Heart left ventricle (tissue), 16 donors: ENCODE measurements around the gene CSNK1E. TPM values are rescaled to one million over a fixed set of nuclear protein-coding genes. Genes with fewer than 3 reads are reported as not detected.
A peak's percentile ranks its signal among the peaks of the same experiment; 100 is the strongest.

ENCODE experiments used
- ATAC-seq, 4 donors: fragments of 200-7000 bp; cut with Tn5 transposase; one replicate each; pipeline ENCODE4 v1.9.1; 2020 to 2022; ENCODE audit warnings: moderate library complexity in 4 of 4, mild to moderate bottlenecking in 3 of 4, moderate number of reproducible peaks in 1 of 4
- DNase-seq, 5 donors: peaks; one replicate each; pipeline ENCODE4 v3.0.0-alpha.2; 2020
- H3K27ac ChIP-seq, 12 donors: fragments of 200-600 bp; sonication (generic) in 4 of 12; one replicate each; pipeline versions ENCODE4 v1.5.0 to v1.8.0; 2016 to 2022; ENCODE audit warnings: mild to moderate bottlenecking in 2 of 12
- H3K27me3 ChIP-seq, 9 donors: fragments of 200-600 bp; sonication (generic) in 2 of 9; one replicate each; pipeline versions ENCODE4 v1.5.1 to v1.8.0; 2016 to 2022; ENCODE audit warnings: mild to moderate bottlenecking in 3 of 9
- H3K36me3 ChIP-seq, 9 donors: fragments of 200-600 bp; sonication (generic) in 2 of 9; one replicate each; pipeline versions ENCODE4 v1.5.0 to v1.8.0; 2018 to 2022; ENCODE audit warnings: mild to moderate bottlenecking in 2 of 9
- H3K4me1 ChIP-seq, 12 donors: fragments of 200-600 bp; sonication (generic) in 4 of 12; one replicate each; pipeline versions ENCODE4 v1.5.0 to v1.8.0; 2016 to 2022; ENCODE audit warnings: mild to moderate bottlenecking in 3 of 12
- H3K4me3 ChIP-seq, 12 donors: fragments of 200-600 bp; sonication (generic) in 4 of 12; one replicate each; pipeline versions ENCODE4 v1.5.0 to v1.8.0; 2017 to 2022; ENCODE audit warnings: mild to moderate bottlenecking in 9 of 12, moderate library complexity in 4 of 12
- H3K9me3 ChIP-seq, 12 donors: fragments of 200-600 bp; sonication (generic) in 4 of 12; one replicate each; pipeline versions ENCODE4 v1.5.0 to v1.8.0; 2016 to 2022; ENCODE audit warnings: mild to moderate bottlenecking in 1 of 12
- CTCF ChIP-seq, 12 donors: fragments of 200-600 bp; sonication (generic) in 4 of 12; IDR thresholded peaks; one replicate each; pipeline versions ENCODE4 v1.5.0 to v1.8.0; 2018 to 2022; ENCODE audit warnings: antibody characterized with exemption in 12 of 12, mild to moderate bottlenecking in 5 of 12
- POLR2A ChIP-seq, 2 donors: fragments of 450-650 bp; IDR thresholded peaks; one replicate each; pipeline ENCODE4 v1.6.1; 2017; ENCODE audit warnings: antibody characterized with exemption in 2 of 2, mild to moderate bottlenecking in 2 of 2, moderate library complexity in 2 of 2
- WGBS, 4 donors: extraction: QIAGEN DNeasy Blood & Tissue Kit in 2 of 4; methylation state at CpG; one replicate each; pipeline versions ENCODE4 v1.1.5 to v1.1.7; 2013 to 2018; 5-methylcytosine and 5-hydroxymethylcytosine counted together
- intact Hi-C, 10 donors: fragments of 100-400 bp; cut with DNase I; formaldehyde crosslinking; loops; one replicate each; pipeline versions ENCODE4 v1.11.1 to v1.14.2; 2022
- polyA plus RNA-seq, 2 donors: library from polyadenylated mRNA; stranded (reverse); fragments of 200-250 nt; gene quantifications; one replicate each; pipeline ENCODE4 v1.2.3, GENCODE V29; 2013
- total RNA-seq, 9 donors: library from RNA; depleted of rRNA in 2 of 9; stranded (reverse); fragments of >200 nt in 2 of 9; fragmentation: NEBNext Ultra II Directional in 3 of 9; extraction: Animal tissue kit (Norgen Biotek cat#: 25700) in 3 of 9; gene quantifications; one replicate each; pipeline versions ENCODE4 v1.1.0 to v1.2.4, GENCODE V29; 2016 to 2023
- donor health status: ischemic (EF 13 %, LVEDD 7.1; RV severe dilation, severe dysfunction).
- donor health status: healthy with polysubstance abuse.
- donor health status: DM: no; HTN: yes; CAD: no.
- donor health status: DM: no; HTN: no; CAD: no.
- donor health status: ischemic (EF 25% LVEDD 6.9; RV normal size, moderate dysfunction).
- donor health status: ischemic (EF 25% LVEDD 5.7; RV mildly dilated, moderate dysfunction).
- donor health status: healthy.
- donor health status: DM: yes; HTN: yes; CAD: no.
- donor health status: ischemic (EF 35%, LVEDD 5.7; RV mildly dilated, moderate dysfunction).
- donor health status: nonischemic (EF 11% LVEDD 7.7; RV severe dilation, severe dysfunction).
- donor health status: DM: yes; HTN: yes; CAD: no.
- donor health status: PGD.
- donor health status: ischemic (EF 29% LVEDD 5.4; RV normal size, mild dysfunction).
- donor health status: nonischemic (EF 23%, LVEDD 6.1; RV moderate dilation, normal function).

The CSNK1E gene
- total and polyA plus RNA-seq, 11 donors, result 59.7 to 125 (median 72.6) TPM

- Histone ChIP-seq H3K4me3 (peak overlapping the region in 3 of 12 donors; percentile 8 to 14 (median 11)), H3K27me3 (no peaks in the 10 kb centered on the region), H3K9me3 (no peaks in the 10 kb centered on the region), H3K27ac (peak overlapping the region; percentile 18 to 100 (median 76)), H3K36me3 (peaks cover 0 to 63% (median 41%) of the 10 kb centered on the region in 9 donors), H3K4me1 (peaks cover 18 to 83% (median 74%) of the 10 kb centered on the region in 12 donors)
- WGBS, 4 donors, result 18 to 28% (median 24%) methylated on average over 16 of the region's 16 CpGs
- intact Hi-C loops, result loop anchor here in 3 of 10 donors (5.0 to 10.0 kb wide), 3 partner anchors 33 to 49 kb away; partner anchors contain the start of gene TMEM184B (in 2 of the 3)
- DNase-seq (peak in 1 of 5 donors; percentile 47), ATAC-seq (peak in 2 of 4 donors; percentile 23 to 31)
- no peak for TF ChIP-seq CTCF (IDR thresholded peaks at IDR 0.05)
Observed at GRCh38 chr22:38305471-38306448, 11.5 kb downstream of the CSNK1E start.

- Histone ChIP-seq H3K36me3 (peaks cover 0 to 73% (median 52%) of the 10 kb centered on the region in 9 donors), H3K27me3 (no peaks in the 10 kb centered on the region), H3K9me3 (no peaks in the 10 kb centered on the region), H3K4me3 (peak overlapping the region in 3 of 12 donors; percentile 0 to 12 (median 5)), H3K4me1 (peaks cover 11 to 82% (median 63%) of the 10 kb centered on the region in 12 donors), H3K27ac (peak overlapping the region in 11 of 12 donors; percentile 55 to 100 (median 68))
- ATAC-seq (peak in 3 of 4 donors; percentile 31 to 72 (median 63)), DNase-seq (peak; percentile 63 to 79 (median 73))
- WGBS, 4 donors, result 50 to 69% (median 65%) methylated on average over 13 of the region's 13 CpGs
- TF ChIP-seq POLR2A (IDR thresholded peaks at IDR 0.05), result no peak
- peak; percentile 14 to 51 (median 32) for TF ChIP-seq CTCF (IDR thresholded peaks at IDR 0.05)
- intact Hi-C loops, result loop anchor here in 1 of 10 donors (10.0 kb wide), 1 partner anchor 50 kb away; no protein-coding TSS in a partner anchor
Observed at GRCh38 chr22:38304526-38304925, 12.7 kb downstream of the CSNK1E start.

- 52 to 72% (median 61%) methylated on average over 5 of the region's 5 CpGs for WGBS, 4 donors
- ATAC-seq, result peak in 2 of 4 donors; percentile 4 to 22
- H3K9me3 ChIP-seq, result no peaks in the 10 kb centered on the region
- peak overlapping the region in 11 of 12 donors; percentile 55 to 100 (median 68) for H3K27ac ChIP-seq
- TF ChIP-seq CTCF (IDR thresholded peaks at IDR 0.05) (no peak), POLR2A (IDR thresholded peaks at IDR 0.05) (no peak)
- intact Hi-C loops, result loop anchor here in 1 of 10 donors (10.0 kb wide), 1 partner anchor 51 kb away; no protein-coding TSS in a partner anchor
- peak overlapping the region in 3 of 12 donors; percentile 0 to 5 (median 1) for H3K4me3 ChIP-seq
- no peaks in the 10 kb centered on the region for H3K27me3 ChIP-seq
- H3K4me1 ChIP-seq, result peaks cover 11 to 80% (median 58%) of the 10 kb centered on the region in 12 donors
- peaks cover 0 to 75% (median 53%) of the 10 kb centered on the region in 9 donors for H3K36me3 ChIP-seq
- DNase-seq, result no peak
Observed at GRCh38 chr22:38303974-38304373, 13.3 kb downstream of the CSNK1E start.
